NCI-H524 (cell line): ENCODE data around the gene HOXA4.
A peak's percentile ranks its signal among the peaks of the same experiment; 100 is the strongest.

ENCODE experiments used
- DNase-seq, 2 experiments: peaks; one replicate each; lab custom pipeline; 2025; lab: John Stamatoyannopoulos, UW

HOXA4 gene

GRCh38 chr7:27169658-27170425 is 39.3 kb upstream of the HOXA4 start:
- peak; percentile 15 to 63 for DNase-seq

DNA sequence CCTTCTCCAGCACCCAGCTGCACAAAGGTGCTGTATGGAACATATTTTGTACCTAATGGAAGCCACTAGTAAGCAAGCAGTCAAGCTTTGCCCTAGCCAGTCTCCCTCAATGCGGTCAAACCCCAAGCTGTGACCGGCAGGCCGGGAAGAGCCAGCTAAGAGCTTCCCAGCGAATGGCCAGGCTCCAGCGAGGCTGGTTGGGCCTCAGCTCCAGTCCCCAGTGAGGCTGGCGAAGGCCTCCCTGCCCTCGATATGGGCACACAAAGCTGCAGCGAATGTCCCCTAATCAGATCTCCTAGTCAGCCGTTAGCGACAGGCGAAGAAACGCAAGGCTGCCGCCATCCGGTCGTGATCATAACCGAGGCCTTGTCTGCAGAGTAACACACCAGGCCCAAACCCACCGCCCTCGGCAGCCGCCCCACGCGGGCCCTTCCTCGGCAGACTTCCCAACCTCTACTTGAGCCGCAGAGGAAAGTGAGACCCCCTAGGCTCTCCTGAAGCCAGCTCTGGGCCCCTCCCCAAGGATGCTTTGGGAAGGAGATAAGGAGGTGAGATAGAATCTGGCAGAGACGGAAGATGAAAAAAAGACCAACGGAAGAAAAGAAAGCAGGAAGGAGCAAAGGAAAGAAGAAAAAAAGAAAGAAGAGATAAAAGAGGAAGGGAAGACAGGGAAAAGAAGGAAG is 37.8 kb upstream of the HOXA4 start:
- peak; percentile 51 to 84 for DNase-seq

- DNase-seq = no peak
Measured at GRCh38 chr7:27167916-27168264, 37.3 kb upstream of the HOXA4 start.

- no peak for DNase-seq
Measured at GRCh38 chr7:27166531-27167505, 36.3 kb upstream of the HOXA4 start.

DNA sequence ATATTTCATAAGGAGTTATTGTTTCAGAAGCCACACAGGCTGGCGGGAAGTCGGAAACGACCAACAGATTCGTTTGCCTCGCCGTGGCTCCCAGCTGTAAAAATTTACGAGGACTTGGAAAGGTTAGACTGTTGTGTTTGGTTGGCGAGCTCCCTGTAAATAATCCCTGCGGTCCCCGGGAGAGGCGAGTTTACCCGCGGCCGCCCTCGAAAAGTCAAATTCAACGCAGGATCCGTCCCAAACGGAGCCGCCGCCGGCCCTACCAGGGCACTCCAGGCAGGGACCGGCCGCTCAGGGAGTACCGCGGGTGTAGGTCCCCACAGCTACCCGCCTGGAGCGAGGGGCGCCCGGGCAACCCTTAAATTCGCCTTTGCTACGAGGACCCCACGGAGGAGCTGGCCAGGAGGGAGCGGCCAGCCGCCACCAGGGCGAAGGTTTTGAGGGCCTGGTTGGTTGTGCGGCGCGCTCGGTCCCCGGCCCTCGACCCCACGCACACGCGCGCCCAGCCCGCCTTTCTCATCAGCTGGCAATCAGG is 35.5 kb upstream of the HOXA4 start:
- DNase-seq = no peak

DNA sequence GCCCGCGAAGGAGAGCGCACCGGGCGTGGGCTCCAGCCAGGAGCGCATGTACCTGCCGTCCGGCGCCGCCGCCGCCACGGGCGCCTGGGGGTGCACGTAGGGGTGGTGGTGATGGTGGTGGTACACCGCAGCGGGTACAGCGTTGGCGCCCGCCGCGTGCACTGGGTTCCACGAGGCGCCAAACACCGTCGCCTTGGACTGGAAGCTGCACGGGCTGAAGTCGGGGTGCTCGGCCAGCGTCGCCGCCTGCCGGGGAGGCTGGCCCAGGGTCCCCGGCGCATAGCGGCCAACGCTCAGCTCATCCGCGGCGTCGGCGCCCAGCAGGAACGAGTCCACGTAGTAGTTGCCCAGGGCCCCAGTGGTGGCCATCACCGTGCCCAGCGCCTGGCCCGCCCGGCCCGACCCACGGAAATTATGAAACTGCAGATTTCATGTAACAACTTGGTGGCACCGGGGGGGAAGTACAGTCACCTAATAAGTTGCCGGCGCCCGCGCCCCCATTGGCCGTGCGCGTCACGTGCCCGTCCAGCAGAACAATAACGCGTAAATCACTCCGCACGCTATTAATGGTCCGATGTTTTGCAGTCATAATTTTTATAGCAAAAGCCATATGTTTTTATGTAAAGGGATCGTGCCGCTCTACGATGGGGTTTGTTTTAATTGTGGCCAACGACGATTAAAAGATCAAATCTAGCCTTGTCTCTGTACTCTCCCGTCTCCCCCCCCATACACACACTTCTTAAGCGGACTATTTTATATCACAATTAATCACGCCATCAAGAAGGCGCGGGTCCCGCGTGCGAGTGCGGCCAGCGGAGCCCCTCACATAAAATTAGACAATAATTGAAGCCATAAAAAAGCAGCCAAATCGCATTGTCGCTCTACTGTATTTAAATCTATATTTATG is 34.8 kb upstream of the HOXA4 start, which contains the start of gene HOXA9:
TSS of gene HOXA9 (minus strand) at position 449 of the 907 bp plus-strand sequence. CDS start at position 369, 80 bp downstream.
- no peak for DNase-seq

DNA sequence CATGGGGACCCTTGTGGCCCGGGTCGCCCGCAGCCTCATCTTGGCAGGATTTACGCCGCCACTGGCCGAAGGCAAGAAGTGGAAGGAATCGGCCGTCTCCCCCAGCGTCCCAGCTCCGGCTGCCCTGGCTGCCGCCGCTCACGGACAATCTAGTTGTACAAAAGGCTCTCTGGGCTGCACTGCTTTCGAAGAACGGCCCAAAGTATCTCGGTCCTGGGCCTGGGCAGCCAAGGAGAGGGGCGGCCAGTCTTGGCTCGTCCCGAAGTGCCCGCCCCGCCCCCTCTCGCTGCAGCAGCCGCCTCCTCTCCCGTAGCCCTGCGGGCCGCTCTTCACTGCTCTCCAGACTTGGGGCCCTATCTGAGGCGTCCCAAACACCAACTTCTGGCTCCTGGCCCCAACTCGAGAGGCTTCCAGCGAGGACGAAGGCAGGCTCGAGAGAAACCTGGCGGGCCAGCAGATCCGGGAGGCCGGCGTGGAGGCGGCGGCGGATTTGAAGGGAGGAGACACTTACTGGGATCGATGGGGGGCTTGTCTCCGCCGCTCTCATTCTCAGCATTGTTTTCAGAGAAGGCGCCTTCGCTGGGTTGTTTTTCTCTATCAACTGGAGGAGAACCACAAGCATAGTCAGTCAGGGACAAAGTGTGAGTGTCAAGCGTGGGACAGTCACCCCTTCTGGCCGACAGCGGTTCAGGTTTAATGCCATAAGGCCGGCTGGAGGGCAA is 34.0 kb upstream of the HOXA4 start:
- DNase-seq = no peak

DNA sequence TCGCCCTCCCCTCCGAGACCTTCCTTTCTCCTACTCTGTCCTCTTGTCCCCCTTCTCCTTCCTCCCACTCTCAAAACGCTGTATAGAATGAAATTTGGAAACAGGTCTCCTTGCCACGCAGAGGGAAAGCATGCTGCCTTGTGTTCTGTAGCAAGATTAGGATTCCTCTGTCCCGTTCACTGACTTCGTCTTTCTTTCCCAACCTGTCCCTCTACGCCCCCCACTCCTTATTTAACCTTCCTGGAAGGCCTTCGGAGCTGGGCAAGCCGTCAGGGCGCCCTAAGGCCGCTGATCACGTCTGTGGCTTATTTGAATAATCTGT is 33.4 kb upstream of the HOXA4 start:
- DNase-seq = no peak

DNA sequence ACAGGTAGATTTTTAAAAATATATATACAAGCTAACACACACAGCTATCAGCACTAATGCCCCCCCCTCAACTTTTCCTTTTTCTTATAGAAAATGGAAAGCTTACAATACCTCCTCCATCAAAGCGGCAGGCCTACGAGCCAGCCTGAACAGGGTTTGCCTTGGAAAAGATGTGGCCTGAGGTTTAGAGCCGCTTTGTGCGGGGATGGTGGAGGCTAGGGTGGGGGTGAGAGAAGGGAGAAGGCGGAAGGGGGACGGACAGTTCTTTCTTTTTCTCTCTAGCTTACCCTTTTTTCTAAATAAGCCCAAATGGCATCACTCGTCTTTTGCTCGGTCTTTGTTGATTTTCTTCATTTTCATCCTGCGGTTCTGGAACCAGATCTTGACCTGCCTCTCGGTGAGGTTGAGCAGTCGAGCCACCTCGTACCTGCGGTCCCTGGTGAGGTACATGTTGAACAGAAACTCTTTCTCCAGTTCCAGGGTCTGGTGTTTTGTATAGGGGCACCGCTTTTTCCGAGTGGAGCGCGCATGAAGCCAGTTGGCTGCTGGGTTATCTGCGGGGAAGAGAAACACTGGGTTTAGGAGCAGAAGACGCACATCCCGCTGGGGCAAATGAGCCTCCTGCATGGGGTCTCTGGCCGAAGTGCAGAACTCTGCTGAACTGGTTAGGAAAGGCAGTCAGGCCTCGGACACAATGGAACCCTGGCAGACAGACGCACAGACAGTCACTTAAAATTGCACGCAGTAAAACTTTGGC is 32.9 kb upstream of the HOXA4 start:
- no peak for DNase-seq

- DNase-seq = no peak
Measured at GRCh38 chr7:27162561-27163287, 32.2 kb upstream of the HOXA4 start.

DNA sequence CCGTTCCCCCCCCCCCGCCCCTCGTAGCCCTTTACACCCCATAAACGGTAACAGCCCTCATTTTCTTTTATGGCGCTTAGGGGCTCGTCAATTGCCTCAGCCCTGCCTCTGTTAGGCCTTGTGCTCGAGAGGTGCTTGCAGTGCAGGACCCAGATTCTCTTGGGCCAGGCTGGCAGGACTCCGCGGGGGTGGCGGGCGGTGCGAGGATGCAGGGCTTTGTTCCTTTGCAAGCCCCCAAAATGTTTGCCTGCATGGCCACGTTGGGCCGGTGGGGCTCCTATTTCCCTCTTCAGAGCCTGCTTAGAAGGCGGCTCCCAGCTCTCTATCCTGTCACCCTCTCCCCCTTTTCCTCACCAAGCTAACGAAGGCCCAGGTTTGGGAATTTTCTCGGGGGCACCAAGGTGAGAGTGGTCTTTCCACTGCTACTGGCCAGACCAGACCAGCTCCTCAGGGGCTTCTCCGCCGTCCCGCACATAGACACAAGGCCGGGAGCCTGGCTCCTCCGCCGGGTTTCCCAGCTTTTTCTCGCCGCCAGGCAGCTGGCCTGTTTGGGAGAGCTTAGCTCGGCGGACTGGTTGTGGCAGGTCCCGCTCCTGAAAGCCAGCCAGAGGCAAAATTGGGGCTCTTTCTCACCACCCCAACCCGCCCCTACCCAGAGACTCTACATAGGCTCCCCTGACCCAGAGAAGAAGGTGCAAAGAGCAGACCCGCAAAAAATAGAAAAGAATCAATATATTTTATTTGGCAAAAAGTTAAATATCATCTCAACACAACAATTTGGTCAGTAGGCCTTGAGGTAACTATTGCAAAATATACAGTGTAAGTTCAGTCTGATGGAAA is 31.4 kb upstream of the HOXA4 start:
- no peak for DNase-seq

GRCh38 chr7:27161214-27161720 is 30.7 kb upstream of the HOXA4 start:
- no peak for DNase-seq

GRCh38 chr7:27160546-27161213 is 30.1 kb upstream of the HOXA4 start:
- DNase-seq = peak; percentile 71 to 74

DNA sequence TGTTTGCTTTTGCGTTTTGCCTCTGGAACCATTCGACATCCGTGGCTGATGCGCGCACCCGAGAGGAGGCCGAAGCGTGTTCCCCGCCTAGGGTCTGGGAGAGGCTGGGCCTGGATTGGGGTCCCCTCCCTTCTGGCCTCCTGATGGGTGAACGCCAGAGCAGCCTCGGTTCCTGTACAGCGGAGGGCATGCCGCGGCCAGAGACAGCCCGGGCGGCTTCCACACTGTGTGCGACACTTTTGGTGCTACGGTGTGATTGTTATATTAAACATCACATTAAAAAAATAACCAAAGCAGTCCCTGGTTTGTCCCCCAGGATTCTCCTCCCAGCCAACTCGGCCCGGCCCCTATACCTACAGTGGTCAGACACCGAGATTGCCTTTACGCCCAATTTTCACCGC is 29.6 kb upstream of the HOXA4 start:
- DNase-seq = no peak

- no peak for DNase-seq
Measured at GRCh38 chr7:27159266-27160144, 28.9 kb upstream of the HOXA4 start.
